ENCODE data around the gene CYSTM1.

The CYSTM1 gene

DNA sequence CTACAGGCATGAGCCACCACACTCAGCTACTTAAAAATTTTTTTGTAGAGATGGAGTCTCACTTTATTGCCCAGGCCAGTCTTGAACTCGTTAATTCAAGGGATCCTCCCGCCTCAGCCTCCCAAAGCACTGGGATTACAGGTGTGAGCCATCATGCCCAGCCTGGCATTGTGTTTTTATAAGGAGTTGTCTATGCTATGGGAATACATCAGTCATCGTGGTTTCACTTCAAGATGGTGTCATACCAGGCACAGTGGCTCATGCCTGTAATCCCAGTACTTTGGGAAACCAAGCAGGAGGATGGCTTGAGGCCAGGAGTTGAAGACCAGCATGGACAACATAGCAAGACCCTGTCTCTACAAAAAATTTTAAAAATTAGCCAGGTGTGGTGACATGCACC lies 49.7 kb downstream of the CYSTM1 start:
- Histone ChIP-seq H4K20me1 (ENCODE audit: insufficient read depth, low read length) (0 out of 2 replicates have a peak, but pooled peaks cover 6% of the 10 kb centered on the region), H3K4me3 (ENCODE audit: low read depth in 1 of 2, low read length in 2 of 2) (no peak overlapping the region), H3K4me1 (ENCODE audit: insufficient read depth, low read length) (no peaks in the 10 kb centered on the region), H3K9ac (ENCODE audit: low read depth, low read length) (no peak overlapping the region), H3K9me3 (ENCODE audit: insufficient read depth, low read length, severe bottlenecking) (no peaks in the 10 kb centered on the region), H3K36me3 (ENCODE audit: insufficient read depth, low read length) (no peaks in the 10 kb centered on the region), H2AFZ (ENCODE audit: low read depth, low read length) (no peak overlapping the region), H3K4me2 (ENCODE audit: insufficient read depth, low read length) (no peak overlapping the region), H3K27me3 (ENCODE audit: insufficient read depth, low read length, poor library complexity) (no peaks in the 10 kb centered on the region), H3K79me2 (ENCODE audit: insufficient read depth, low read length) (no peaks in the 10 kb centered on the region), H3K27ac (ENCODE audit: low read length) (no peak overlapping the region)
- ATAC-seq (ENCODE audit: insufficient read depth, low read depth) (no peak), DNase-seq (no peak)
- TF ChIP-seq, protein P1, sequence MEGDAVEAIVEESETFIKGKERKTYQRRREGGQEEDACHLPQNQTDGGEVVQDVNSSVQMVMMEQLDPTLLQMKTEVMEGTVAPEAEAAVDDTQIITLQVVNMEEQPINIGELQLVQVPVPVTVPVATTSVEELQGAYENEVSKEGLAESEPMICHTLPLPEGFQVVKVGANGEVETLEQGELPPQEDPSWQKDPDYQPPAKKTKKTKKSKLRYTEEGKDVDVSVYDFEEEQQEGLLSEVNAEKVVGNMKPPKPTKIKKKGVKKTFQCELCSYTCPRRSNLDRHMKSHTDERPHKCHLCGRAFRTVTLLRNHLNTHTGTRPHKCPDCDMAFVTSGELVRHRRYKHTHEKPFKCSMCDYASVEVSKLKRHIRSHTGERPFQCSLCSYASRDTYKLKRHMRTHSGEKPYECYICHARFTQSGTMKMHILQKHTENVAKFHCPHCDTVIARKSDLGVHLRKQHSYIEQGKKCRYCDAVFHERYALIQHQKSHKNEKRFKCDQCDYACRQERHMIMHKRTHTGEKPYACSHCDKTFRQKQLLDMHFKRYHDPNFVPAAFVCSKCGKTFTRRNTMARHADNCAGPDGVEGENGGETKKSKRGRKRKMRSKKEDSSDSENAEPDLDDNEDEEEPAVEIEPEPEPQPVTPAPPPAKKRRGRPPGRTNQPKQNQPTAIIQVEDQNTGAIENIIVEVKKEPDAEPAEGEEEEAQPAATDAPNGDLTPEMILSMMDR (IDR thresholded peaks at IDR 0.05; ENCODE audit: borderline replicate concordance, extremely low read depth, low read length, poor library complexity, severe bottlenecking): no peak
- TF ChIP-seq EZH2 (IDR thresholded peaks at IDR 0.05; ENCODE audit: borderline replicate concordance, low read depth, low read length, severe bottlenecking): no peak

DNA sequence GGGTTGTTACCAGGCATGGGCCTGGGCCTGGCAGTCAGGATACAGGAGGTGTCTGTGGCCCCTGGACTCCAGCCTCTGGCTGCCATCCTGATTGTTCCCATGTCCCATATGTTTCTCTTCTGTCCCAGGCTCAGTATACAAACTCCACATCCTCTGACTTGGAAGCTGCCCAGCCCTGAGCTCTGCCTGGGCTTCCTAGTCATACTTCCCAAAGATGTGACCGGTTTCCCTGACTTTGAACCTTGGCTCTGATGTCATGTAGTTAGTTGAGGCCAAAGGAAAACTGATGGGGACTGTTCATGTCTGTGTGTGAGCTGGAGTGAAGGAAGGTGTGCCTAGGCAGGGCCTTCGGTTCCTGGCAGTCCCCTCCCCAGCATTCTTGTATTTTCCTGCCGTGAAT lies 50.4 kb downstream of the CYSTM1 start:
- ATAC-seq (ENCODE audit: insufficient read depth, low read depth) (no peak), DNase-seq (no peak)
- Histone ChIP-seq H3K4me1 (ENCODE audit: insufficient read depth, low read length) (no peaks in the 10 kb centered on the region), H3K27ac (ENCODE audit: low read length) (no peak overlapping the region), H3K79me2 (ENCODE audit: insufficient read depth, low read length) (no peaks in the 10 kb centered on the region), H3K9me3 (ENCODE audit: insufficient read depth, low read length, severe bottlenecking) (no peaks in the 10 kb centered on the region), H3K27me3 (ENCODE audit: insufficient read depth, low read length, poor library complexity) (no peaks in the 10 kb centered on the region), H3K4me2 (ENCODE audit: insufficient read depth, low read length) (no peak overlapping the region), H2AFZ (ENCODE audit: low read depth, low read length) (no peak overlapping the region), H4K20me1 (ENCODE audit: insufficient read depth, low read length) (0 out of 2 replicates have a peak, but pooled peaks cover 6% of the 10 kb centered on the region), H3K9ac (ENCODE audit: low read depth, low read length) (no peak overlapping the region), H3K4me3 (ENCODE audit: low read depth in 1 of 2, low read length in 2 of 2) (no peak overlapping the region), H3K36me3 (ENCODE audit: insufficient read depth, low read length) (no peaks in the 10 kb centered on the region)
- TF ChIP-seq, protein P1 (IDR thresholded peaks at IDR 0.05; ENCODE audit: borderline replicate concordance, extremely low read depth, low read length, poor library complexity, severe bottlenecking): no peak
- TF ChIP-seq EZH2 (IDR thresholded peaks at IDR 0.05; ENCODE audit: borderline replicate concordance, low read depth, low read length, severe bottlenecking): no peak

DNA sequence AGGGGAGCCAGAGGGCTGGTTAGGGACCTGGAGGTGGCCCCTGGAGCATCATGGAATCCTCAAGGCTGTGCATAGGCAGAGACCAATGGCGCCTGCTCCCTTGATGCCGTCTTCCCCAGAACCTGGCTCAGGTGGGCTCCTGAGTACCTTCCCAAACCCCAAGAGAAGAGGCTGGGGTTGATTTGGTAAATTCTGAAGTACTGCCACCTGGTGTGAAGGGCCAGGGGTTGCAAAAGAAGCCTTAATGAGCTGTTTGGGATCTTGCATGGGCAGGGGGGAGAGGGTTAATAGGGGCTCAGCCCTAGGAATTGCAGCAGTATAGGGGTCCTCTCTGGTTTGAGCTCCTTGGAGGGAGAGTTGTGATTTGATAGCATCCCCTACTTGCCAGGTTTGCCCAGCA lies 52.1 kb downstream of the CYSTM1 start:
- Histone ChIP-seq H3K4me3 (ENCODE audit: low read depth in 1 of 2, low read length in 2 of 2) (no peak overlapping the region), H3K4me2 (ENCODE audit: insufficient read depth, low read length) (no peak overlapping the region), H3K36me3 (ENCODE audit: insufficient read depth, low read length) (no peaks in the 10 kb centered on the region), H3K4me1 (ENCODE audit: insufficient read depth, low read length) (no peaks in the 10 kb centered on the region), H3K9me3 (ENCODE audit: insufficient read depth, low read length, severe bottlenecking) (no peaks in the 10 kb centered on the region), H4K20me1 (ENCODE audit: insufficient read depth, low read length) (0 out of 2 replicates have a peak, but pooled peaks cover 6% of the 10 kb centered on the region), H3K27ac (ENCODE audit: low read length) (no peak overlapping the region), H3K79me2 (ENCODE audit: insufficient read depth, low read length) (no peaks in the 10 kb centered on the region), H3K9ac (ENCODE audit: low read depth, low read length) (no peak overlapping the region), H2AFZ (ENCODE audit: low read depth, low read length) (no peak overlapping the region), H3K27me3 (ENCODE audit: insufficient read depth, low read length, poor library complexity) (no peaks in the 10 kb centered on the region)
- ATAC-seq (ENCODE audit: insufficient read depth, low read depth) (no peak), DNase-seq (no peak)
- no peak for TF ChIP-seq EZH2 (IDR thresholded peaks at IDR 0.05; ENCODE audit: borderline replicate concordance, low read depth, low read length, severe bottlenecking)
- TF ChIP-seq, protein P1 (IDR thresholded peaks at IDR 0.05; ENCODE audit: borderline replicate concordance, extremely low read depth, low read length, poor library complexity, severe bottlenecking): no peak

DNA sequence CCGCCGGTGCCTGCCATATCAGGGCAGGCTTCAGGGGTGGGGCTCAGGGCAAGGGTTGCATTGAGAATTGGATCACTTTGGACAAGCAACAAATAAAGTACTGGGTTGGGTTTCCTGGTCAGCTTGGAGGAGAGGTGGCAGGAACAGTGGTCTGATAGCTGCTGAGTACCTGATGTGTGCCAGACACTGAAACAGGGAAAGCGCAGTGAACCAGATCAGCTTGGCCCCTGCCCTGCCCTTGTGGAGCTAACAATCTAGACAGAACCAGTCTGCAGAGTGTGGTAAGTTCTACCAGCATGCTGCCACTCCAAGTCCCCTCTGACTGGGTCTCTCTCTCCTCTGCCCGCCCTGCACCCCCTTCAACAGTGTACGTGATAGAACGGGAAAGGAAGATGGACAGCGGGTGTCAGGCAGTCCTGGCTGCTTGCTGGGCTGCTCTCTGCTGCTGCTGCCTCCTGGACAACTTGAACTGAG lies 53.4 kb downstream of the CYSTM1 start:
- H3K9ac ChIP-seq (ENCODE audit: low read depth, low read length): no peak overlapping the region
- no peak overlapping the region for H2AFZ ChIP-seq (ENCODE audit: low read depth, low read length)
- no peaks in the 10 kb centered on the region for H3K79me2 ChIP-seq (ENCODE audit: insufficient read depth, low read length)
- 0 out of 2 replicates have a peak, but pooled peaks cover 6% of the 10 kb centered on the region for H4K20me1 ChIP-seq (ENCODE audit: insufficient read depth, low read length)
- no peaks in the 10 kb centered on the region for H3K9me3 ChIP-seq (ENCODE audit: insufficient read depth, low read length, severe bottlenecking)
- no peak for TF ChIP-seq EZH2 (IDR thresholded peaks at IDR 0.05; ENCODE audit: borderline replicate concordance, low read depth, low read length, severe bottlenecking)
- TF ChIP-seq, protein P1 (IDR thresholded peaks at IDR 0.05; ENCODE audit: borderline replicate concordance, extremely low read depth, low read length, poor library complexity, severe bottlenecking): no peak
- H3K27me3 ChIP-seq (ENCODE audit: insufficient read depth, low read length, poor library complexity): no peaks in the 10 kb centered on the region
- no peak for DNase-seq
- no peak overlapping the region for H3K27ac ChIP-seq (ENCODE audit: low read length)
- H3K4me3 ChIP-seq (ENCODE audit: low read depth in 1 of 2, low read length in 2 of 2): no peak overlapping the region
- no peak for ATAC-seq (ENCODE audit: insufficient read depth, low read depth)
- H3K36me3 ChIP-seq (ENCODE audit: insufficient read depth, low read length): no peaks in the 10 kb centered on the region
- no peaks in the 10 kb centered on the region for H3K4me1 ChIP-seq (ENCODE audit: insufficient read depth, low read length)
- no peak overlapping the region for H3K4me2 ChIP-seq (ENCODE audit: insufficient read depth, low read length)
